ENCODE measurements around the gene MRPS22.
A peak's percentile ranks its signal among the peaks of the same experiment; 100 is the strongest.
"Not testable (repeated sequence)": the region's sequence is repeated elsewhere in the genome, so short reads cannot be mapped to it uniquely, and the experiment has no call there.

MRPS22 gene

DNA sequence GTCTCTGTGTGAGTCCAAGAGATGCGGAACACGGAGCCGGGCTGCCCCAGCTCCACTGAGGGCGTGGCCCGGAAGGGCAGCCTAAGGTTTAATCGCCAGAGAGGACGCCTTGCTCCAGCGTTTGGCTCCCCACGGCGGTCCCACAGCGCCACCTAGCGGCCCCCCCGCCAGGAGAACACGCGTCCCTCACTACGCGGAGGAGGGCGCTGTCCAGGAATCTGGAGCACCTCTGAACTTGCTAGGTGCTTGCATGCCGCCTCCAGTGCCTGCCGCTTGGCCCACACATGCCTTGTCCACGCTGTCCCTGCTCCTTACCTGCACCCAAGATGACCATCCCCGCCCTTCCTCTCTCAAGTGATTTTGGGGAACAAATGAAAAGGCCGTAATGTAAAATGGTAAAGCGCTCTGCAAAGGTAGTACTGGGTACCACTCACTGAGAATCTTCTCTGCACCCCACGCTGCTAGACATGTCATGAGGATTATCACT, 14.4 kb upstream of the MRPS22 start:
- no peak for DNase-seq (ENCODE audit: low read depth, low spot score)
- ChIA-PET POLR2A (interaction anchor here (0.6 to 1.7 kb wide), 2 partner anchors 218 to 734 kb away, joined by 3 to 6 read pairs; no protein-coding TSS in a partner anchor), CTCF (interaction anchor here (0.6 to 5.9 kb wide), 40 partner anchors 10 to 912 kb away, joined by 3 to 216 read pairs (median 4); no protein-coding TSS in a partner anchor)
- peak overlapping the region; percentile 36 for H3K4me3 ChIP-seq (ENCODE audit: low read depth, low read length)
- TF ChIP-seq, protein P1, sequence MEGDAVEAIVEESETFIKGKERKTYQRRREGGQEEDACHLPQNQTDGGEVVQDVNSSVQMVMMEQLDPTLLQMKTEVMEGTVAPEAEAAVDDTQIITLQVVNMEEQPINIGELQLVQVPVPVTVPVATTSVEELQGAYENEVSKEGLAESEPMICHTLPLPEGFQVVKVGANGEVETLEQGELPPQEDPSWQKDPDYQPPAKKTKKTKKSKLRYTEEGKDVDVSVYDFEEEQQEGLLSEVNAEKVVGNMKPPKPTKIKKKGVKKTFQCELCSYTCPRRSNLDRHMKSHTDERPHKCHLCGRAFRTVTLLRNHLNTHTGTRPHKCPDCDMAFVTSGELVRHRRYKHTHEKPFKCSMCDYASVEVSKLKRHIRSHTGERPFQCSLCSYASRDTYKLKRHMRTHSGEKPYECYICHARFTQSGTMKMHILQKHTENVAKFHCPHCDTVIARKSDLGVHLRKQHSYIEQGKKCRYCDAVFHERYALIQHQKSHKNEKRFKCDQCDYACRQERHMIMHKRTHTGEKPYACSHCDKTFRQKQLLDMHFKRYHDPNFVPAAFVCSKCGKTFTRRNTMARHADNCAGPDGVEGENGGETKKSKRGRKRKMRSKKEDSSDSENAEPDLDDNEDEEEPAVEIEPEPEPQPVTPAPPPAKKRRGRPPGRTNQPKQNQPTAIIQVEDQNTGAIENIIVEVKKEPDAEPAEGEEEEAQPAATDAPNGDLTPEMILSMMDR (IDR thresholded peaks at IDR 0.05; ENCODE audit: insufficient read depth, low read length, missing control alignments), result peak; percentile 100

- TF ChIP-seq, protein P1 (IDR thresholded peaks at IDR 0.05; ENCODE audit: insufficient read depth, low read length, missing control alignments), result no peak
- ChIA-PET CTCF (interaction anchor here (1.0 to 5.9 kb wide), 4 partner anchors 10 to 408 kb away, joined by 6 to 216 read pairs (median 14); no protein-coding TSS in a partner anchor), POLR2A (no interaction called here)
- no peak for DNase-seq (ENCODE audit: low read depth, low spot score)
- H3K4me3 ChIP-seq (ENCODE audit: low read depth, low read length), result no peak overlapping the region
Observed at GRCh38 chr3:139332092-139332491, 11.7 kb upstream of the MRPS22 start.

GRCh38 chr3:139334675-139335074, 9.1 kb upstream of the MRPS22 start:
- DNase-seq (ENCODE audit: low read depth, low spot score); POLR2A ChIA-PET; CTCF ChIA-PET; H3K4me3 ChIP-seq (ENCODE audit: low read depth, low read length): not testable (repeated sequence)

DNA sequence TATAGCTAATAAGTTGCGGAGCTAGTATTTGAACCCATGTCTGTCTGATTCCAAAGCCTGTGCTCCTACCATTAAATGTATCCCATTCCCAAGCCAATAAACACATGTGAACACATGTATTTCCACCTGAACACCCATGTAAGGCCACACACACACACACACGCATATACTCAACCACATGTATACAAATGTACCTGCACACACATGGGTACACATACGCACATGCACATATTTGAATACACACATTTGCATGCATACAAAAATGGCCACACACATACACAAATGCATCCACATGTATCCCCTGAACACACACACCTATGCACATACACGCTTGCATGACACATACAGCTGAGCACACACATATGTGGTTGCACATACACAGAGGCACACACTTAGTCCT, 5.4 kb upstream of the MRPS22 start:
- DNase-seq (ENCODE audit: low read depth, low spot score), result no peak
- ChIA-PET POLR2A (no interaction called here), CTCF (interaction anchor here (1.2 to 2.7 kb wide), 3 partner anchors 227 to 402 kb away, joined by 3 to 10 read pairs (median 3); no protein-coding TSS in a partner anchor)
- no peak overlapping the region for H3K4me3 ChIP-seq (ENCODE audit: low read depth, low read length)
- TF ChIP-seq, protein P1 (IDR thresholded peaks at IDR 0.05; ENCODE audit: insufficient read depth, low read length, missing control alignments), result no peak

DNA sequence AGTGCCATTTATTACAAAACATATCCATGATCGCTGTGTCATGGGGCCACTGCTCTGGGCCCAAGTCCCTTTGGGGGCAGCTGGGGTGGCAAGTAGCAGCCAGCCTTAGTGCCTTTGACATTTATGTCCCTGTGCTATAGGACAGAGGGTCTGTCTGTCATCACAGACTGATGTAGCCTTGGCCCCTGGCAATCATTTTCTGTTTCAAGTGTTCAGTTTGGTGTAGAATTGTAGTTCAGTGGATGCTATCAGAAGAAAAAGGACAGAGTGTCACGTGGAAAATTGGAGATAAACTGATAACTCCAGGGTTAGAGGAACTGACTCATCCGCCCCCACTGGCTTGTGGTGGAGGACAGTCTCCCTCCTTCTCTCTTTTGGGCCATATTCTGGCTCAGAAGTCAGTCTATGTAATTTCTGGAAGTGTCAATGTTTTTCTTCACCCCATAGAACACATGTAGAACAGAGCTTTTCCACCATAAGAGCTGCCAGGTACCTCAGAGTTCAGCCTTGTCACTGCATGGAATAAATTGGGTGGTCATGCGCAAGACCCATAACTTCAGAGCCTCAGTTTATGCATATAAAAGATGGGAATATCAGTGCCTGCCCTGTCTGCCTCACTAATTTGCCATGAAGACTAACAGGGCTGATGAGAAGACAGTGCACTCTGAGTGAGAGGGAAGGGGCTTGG, 4.5 kb upstream of the MRPS22 start:
- TF ChIP-seq, protein P1 (IDR thresholded peaks at IDR 0.05; ENCODE audit: insufficient read depth, low read length, missing control alignments), result no peak
- ChIA-PET POLR2A (no interaction called here), CTCF (interaction anchor here (1.0 to 4.0 kb wide), 4 partner anchors 10 to 230 kb away, joined by 3 to 34 read pairs (median 6); no protein-coding TSS in a partner anchor)
- H3K4me3 ChIP-seq (ENCODE audit: low read depth, low read length), result no peak overlapping the region
- DNase-seq (ENCODE audit: low read depth, low spot score), result no peak

GRCh38 chr3:139340784-139341183, 3.0 kb upstream of the MRPS22 start:
- POLR2A ChIA-PET, result no interaction called here
- TF ChIP-seq, protein P1 (IDR thresholded peaks at IDR 0.05; ENCODE audit: insufficient read depth, low read length, missing control alignments), result no peak
- H3K4me3 ChIP-seq (ENCODE audit: low read depth, low read length), result no peak overlapping the region
- no peak for DNase-seq (ENCODE audit: low read depth, low spot score)
- CTCF ChIA-PET, result interaction anchor here (0.7 to 4.0 kb wide), 7 partner anchors 8 to 405 kb away, joined by 3 to 34 read pairs (median 6); no protein-coding TSS in a partner anchor

Data from AG04449 (cell line).